Uterus (tissue), 2 donors: Measurements from ENCODE around the gene RPL22.

ENCODE experiments used
- CTCF ChIP-seq, 4 experiments: fragments of 200-600 bp in 2 of 4; fragments of 450-650 bp in 2 of 4; sonication (generic) in 2 of 4; IDR thresholded peaks; one replicate each; pipeline ENCODE4 v1.5.1; 2016 to 2019; ENCODE audit warnings: antibody characterized with exemption in 4 of 4, mild to moderate bottlenecking in 2 of 4, moderate library complexity in 1 of 4
- POLR2A ChIP-seq, 2 donors: fragments of 450-650 bp; IDR thresholded peaks; one replicate each; pipeline ENCODE4 v1.6.1; 2016; ENCODE audit warnings: antibody characterized with exemption in 2 of 2, mild to moderate bottlenecking in 1 of 2, moderate library complexity in 1 of 2

- no peak for TF ChIP-seq CTCF (IDR thresholded peaks at IDR 0.05)
- no peak for TF ChIP-seq POLR2A (IDR thresholded peaks at IDR 0.05)
These were observed 44.6 kb upstream of the RPL22 start, which contains the start of gene HES3 for GRCh38 chr1:6243993-6244392.
